Spleen (tissue), 7 donors: ENCODE measurements around the gene DNM3.

Source experiments
- POLR2A ChIP-seq, 3 donors: fragments of 450-650 bp; IDR thresholded peaks; one replicate each; pipeline ENCODE4 v1.5.1; 2017; ENCODE audit warnings: antibody characterized with exemption in 3 of 3, mild to moderate bottlenecking in 1 of 3
- POLR2AphosphoS5 ChIP-seq, 3 donors: sonication (generic); formaldehyde crosslinking; IDR thresholded peaks; one replicate each; pipeline ENCODE4 v1.5.1; 2017; ENCODE audit warnings: antibody characterized with exemption in 3 of 3
- TF ChIP-seq, protein P1 (sequence below), 11 experiments: fragments of 200-600 bp in 7 of 11; fragments of 450-650 bp in 4 of 11; sonication (generic) in 4 of 11; IDR thresholded peaks in 8 of 11; conservative IDR thresholded peaks in 3 of 11; 1 replicate in 7 of 11; 2 replicates in 4 of 11; pipeline versions ENCODE4 v1.4.0 to v1.8.0; 2016 to 2021; ENCODE audit warnings: antibody characterized with exemption in 11 of 11, inconsistent platforms in 4 of 11, mild to moderate bottlenecking in 1 of 11
- donor health status: DM: no; HTN: no; CAD: no; lungs with moderate emphysema.
- donor health status: DM: no; HTN: no; CAD: no.
- donor health status: DM: no; HTN: no; CAD: no.

DNA sequence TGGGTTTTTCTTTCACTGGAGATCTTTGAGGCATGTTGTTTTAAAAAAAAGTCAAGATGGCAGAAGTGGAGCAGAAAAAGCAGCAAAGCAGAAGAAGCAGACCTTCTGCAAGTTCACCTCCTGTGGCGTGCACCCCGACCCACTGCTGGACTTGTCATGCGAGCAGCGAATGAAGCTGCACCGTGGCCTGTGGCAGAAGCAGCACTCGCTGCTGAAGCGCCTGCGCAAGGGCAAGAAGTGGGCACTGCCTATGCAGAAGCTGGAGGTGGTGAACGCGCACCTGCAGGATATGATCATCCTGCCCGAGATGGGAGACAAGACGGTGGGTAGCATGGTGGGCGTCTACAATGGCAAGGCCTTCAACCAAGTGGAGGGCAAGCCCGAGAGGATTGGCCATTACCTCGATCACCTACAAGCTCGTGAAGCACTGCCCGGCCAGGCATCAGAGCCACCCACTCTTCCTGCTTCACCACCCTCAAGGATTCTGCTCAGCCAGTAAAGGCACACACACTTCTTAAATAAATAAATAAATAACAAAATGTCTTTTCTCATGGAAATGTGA lies 37.8 kb upstream of the DNM3 start:
- TF ChIP-seq POLR2A (IDR thresholded peaks at IDR 0.05) (no peak), POLR2AphosphoS5 (IDR thresholded peaks at IDR 0.05) (no peak)
- TF ChIP-seq, protein P1, sequence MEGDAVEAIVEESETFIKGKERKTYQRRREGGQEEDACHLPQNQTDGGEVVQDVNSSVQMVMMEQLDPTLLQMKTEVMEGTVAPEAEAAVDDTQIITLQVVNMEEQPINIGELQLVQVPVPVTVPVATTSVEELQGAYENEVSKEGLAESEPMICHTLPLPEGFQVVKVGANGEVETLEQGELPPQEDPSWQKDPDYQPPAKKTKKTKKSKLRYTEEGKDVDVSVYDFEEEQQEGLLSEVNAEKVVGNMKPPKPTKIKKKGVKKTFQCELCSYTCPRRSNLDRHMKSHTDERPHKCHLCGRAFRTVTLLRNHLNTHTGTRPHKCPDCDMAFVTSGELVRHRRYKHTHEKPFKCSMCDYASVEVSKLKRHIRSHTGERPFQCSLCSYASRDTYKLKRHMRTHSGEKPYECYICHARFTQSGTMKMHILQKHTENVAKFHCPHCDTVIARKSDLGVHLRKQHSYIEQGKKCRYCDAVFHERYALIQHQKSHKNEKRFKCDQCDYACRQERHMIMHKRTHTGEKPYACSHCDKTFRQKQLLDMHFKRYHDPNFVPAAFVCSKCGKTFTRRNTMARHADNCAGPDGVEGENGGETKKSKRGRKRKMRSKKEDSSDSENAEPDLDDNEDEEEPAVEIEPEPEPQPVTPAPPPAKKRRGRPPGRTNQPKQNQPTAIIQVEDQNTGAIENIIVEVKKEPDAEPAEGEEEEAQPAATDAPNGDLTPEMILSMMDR (IDR thresholded peaks at IDR 0.05 in 8 of 11, conservative IDR thresholded peaks at IDR 0.05 in 3 of 11), result no peak
